Testis (tissue), 3 donors: Measurements from ENCODE around the gene FYN. TPM values are rescaled to one million over a fixed set of nuclear protein-coding genes. Genes with fewer than 3 reads are reported as not detected.

ENCODE experiments used
- DNase-seq: peaks from one replicate; pipeline ENCODE4 v3.0.0-alpha.2; 2019
- H3K27ac ChIP-seq, 2 donors: fragments of 200-600 bp; sonication (generic); one replicate each; pipeline ENCODE4 v1.5.1; 2019
- H3K27me3 ChIP-seq: fragments of 200-600 bp; sonication (generic); one replicate; pipeline ENCODE4 v1.5.1; 2019
- H3K36me3 ChIP-seq: fragments of 200-600 bp; sonication (generic); one replicate; pipeline ENCODE4 v1.5.1; 2017; ENCODE audit warnings: low read depth; ENCODE audit errors: missing control alignments
- H3K4me1 ChIP-seq: fragments of 200-600 bp; sonication (generic); one replicate; pipeline ENCODE4 v1.5.1; 2019
- H3K4me3 ChIP-seq, 2 donors: fragments of 200-600 bp; sonication (generic); one replicate each; pipeline ENCODE4 v1.5.1; 2017 to 2019
- H3K9me3 ChIP-seq: fragments of 200-600 bp; sonication (generic); one replicate; pipeline ENCODE4 v1.5.1; 2017
- POLR2A ChIP-seq: fragments of 450-650 bp; IDR thresholded peaks from one replicate; pipeline ENCODE4 v1.6.1; 2017; ENCODE audit warnings: antibody characterized with exemption, mild to moderate bottlenecking, moderate library complexity
- WGBS, 2 donors: methylation state at CpG; one replicate each; pipeline ENCODE4 v1.1.5; 2018; 5-methylcytosine and 5-hydroxymethylcytosine counted together
- intact Hi-C: fragments of 100-400 bp; cut with DNase I; formaldehyde crosslinking; loops from one replicate; pipeline ENCODE4 v1.15.1; 2023; ENCODE audit warnings: low total_unique reads
- polyA plus RNA-seq: library from polyadenylated mRNA; stranded (reverse); fragments of 350-450 nt; fragmentation: Illumina TruSeq; extraction: RNeasy Lipid Tissue Mini Kit (QIAGEN cat#74804); gene quantifications from one replicate; pipeline ENCODE4 v1.2.3, GENCODE V29; 2014; ENCODE audit warnings: low read depth, low replicate concordance; ENCODE audit not compliant: insufficient read depth
- total RNA-seq, 2 donors: library from RNA; depleted of rRNA; stranded (reverse); fragments of >200 nt; gene quantifications; one replicate each; pipeline ENCODE4 v1.2.3, GENCODE V29; 2016
- TF ChIP-seq, protein P1 (sequence below), 3 experiments: fragments of 450-650 bp in 2 of 3; fragments of 200-600 bp in 1 of 3; sonication (generic) in 1 of 3; IDR thresholded peaks; one replicate each; pipeline ENCODE4 v1.5.1; 2016 to 2019; ENCODE audit warnings: antibody characterized with exemption in 3 of 3, mild to moderate bottlenecking in 2 of 3, moderate library complexity in 1 of 3

The FYN gene
- total and polyA plus RNA-seq, 3 donors from 2014 or later: 74.0 to 145 (median 104) TPM

DNA sequence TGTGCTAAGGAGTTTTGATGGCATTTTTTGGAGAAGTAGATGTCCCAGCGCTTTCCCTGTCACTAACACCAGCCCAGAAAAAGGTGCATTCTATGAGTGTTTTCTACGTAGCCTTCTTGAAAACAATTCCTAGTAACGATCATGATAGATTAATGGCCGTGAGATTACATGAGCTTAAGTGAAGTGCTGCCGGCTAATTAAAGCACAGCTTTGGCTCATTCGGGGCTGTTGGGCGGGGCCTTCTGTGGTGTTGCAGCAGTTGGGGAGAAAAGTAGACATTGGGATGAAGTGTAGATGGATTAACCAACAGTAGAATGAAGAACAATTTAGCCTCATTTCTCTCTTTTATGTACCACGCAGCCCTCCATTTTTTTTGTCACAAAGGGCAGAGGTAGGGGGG is 246.8 kb downstream of the FYN start:
- H3K36me3 ChIP-seq: no peaks in the 10 kb centered on the region
- 70 to 73% methylated on average over 8 of the region's 8 CpGs for WGBS, 2 donors
- no peaks in the 10 kb centered on the region for H3K9me3 ChIP-seq
- no peak overlapping the region for H3K27ac ChIP-seq
- intact Hi-C loops: no loop called here
- no peaks in the 10 kb centered on the region for H3K27me3 ChIP-seq
- no peak for DNase-seq
- TF ChIP-seq, protein P1, sequence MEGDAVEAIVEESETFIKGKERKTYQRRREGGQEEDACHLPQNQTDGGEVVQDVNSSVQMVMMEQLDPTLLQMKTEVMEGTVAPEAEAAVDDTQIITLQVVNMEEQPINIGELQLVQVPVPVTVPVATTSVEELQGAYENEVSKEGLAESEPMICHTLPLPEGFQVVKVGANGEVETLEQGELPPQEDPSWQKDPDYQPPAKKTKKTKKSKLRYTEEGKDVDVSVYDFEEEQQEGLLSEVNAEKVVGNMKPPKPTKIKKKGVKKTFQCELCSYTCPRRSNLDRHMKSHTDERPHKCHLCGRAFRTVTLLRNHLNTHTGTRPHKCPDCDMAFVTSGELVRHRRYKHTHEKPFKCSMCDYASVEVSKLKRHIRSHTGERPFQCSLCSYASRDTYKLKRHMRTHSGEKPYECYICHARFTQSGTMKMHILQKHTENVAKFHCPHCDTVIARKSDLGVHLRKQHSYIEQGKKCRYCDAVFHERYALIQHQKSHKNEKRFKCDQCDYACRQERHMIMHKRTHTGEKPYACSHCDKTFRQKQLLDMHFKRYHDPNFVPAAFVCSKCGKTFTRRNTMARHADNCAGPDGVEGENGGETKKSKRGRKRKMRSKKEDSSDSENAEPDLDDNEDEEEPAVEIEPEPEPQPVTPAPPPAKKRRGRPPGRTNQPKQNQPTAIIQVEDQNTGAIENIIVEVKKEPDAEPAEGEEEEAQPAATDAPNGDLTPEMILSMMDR (IDR thresholded peaks at IDR 0.05): no peak
- TF ChIP-seq POLR2A: no peak
- H3K4me3 ChIP-seq: no peak overlapping the region
- H3K4me1 ChIP-seq: no peaks in the 10 kb centered on the region

DNA sequence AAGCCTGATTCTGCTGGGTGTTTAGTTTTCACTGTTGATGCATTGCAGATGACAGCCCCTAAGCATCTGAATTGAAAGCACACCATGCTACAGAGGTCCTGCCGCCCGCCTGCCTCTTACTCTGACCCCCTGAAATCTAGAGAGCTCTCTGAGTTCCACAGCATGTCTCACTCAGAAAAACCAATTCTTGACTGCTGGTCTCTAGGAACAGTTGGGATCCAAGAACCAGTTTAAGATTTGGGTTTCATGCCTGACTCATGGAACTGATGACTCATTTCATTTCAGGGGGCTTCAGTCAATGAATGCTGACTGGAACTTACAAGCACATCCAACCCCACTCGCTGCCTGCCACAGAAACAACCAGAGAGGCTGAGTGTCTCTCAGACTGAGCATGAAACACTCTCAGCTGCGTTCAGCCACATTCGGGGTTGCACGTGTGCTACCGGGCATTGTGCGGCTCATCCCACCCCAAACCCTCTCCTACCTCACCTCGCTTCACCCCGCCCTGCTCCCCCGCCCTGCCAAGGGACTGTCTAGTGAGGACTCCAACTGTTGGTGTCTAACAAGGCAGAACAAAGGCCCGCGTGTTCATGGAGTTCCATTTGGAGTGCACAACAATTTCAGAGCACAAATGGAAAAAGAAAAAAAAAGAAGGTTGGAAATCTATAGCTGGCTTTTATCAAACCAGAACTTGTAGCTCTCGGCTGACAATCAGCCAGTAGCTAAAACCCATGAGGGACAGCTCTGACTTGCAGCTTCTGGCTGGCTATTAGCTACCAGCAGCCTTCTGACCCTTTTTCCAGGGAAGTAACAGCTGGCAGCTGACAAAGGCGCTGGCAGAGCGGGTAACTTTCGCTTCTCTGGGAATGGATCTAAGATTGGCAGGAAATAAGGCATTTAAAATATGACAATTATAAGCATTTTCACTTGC is 247.5 kb downstream of the FYN start:
- intact Hi-C loops: no loop called here
- Histone ChIP-seq H3K36me3 (no peaks in the 10 kb centered on the region), H3K4me1 (no peaks in the 10 kb centered on the region), H3K27ac (no peak overlapping the region), H3K27me3 (no peaks in the 10 kb centered on the region), H3K4me3 (no peak overlapping the region), H3K9me3 (no peaks in the 10 kb centered on the region)
- no peak for DNase-seq
- 78 to 81% methylated on average over 7 to 17 of the region's 17 CpGs for WGBS, 2 donors
- no peak for TF ChIP-seq POLR2A
- TF ChIP-seq, protein P1 (IDR thresholded peaks at IDR 0.05): no peak

DNA sequence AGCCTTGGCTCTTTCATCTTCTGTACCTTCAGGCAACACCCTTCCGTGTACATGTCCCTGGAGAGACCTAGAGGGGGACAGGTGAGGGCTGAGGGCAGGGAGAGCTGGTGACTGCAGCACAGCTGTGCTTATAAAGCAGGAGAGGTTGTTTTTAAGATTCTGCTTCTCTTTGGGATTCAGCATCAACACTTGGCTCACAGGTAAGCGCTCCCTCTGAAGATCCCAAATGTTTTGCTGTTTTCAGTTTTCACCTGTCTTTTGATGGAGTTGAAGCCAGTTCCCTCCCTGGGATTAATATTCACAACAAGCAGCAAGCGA is 248.2 kb downstream of the FYN start:
- no peaks in the 10 kb centered on the region for H3K4me1 ChIP-seq
- WGBS, 2 donors: 88 to 92% methylated on average over 3 of the region's 3 CpGs
- H3K9me3 ChIP-seq: no peaks in the 10 kb centered on the region
- no peak overlapping the region for H3K27ac ChIP-seq
- no peaks in the 10 kb centered on the region for H3K27me3 ChIP-seq
- TF ChIP-seq POLR2A: no peak
- TF ChIP-seq, protein P1 (IDR thresholded peaks at IDR 0.05): no peak
- intact Hi-C loops: no loop called here
- H3K4me3 ChIP-seq: no peak overlapping the region
- DNase-seq: no peak
- H3K36me3 ChIP-seq: no peaks in the 10 kb centered on the region

DNA sequence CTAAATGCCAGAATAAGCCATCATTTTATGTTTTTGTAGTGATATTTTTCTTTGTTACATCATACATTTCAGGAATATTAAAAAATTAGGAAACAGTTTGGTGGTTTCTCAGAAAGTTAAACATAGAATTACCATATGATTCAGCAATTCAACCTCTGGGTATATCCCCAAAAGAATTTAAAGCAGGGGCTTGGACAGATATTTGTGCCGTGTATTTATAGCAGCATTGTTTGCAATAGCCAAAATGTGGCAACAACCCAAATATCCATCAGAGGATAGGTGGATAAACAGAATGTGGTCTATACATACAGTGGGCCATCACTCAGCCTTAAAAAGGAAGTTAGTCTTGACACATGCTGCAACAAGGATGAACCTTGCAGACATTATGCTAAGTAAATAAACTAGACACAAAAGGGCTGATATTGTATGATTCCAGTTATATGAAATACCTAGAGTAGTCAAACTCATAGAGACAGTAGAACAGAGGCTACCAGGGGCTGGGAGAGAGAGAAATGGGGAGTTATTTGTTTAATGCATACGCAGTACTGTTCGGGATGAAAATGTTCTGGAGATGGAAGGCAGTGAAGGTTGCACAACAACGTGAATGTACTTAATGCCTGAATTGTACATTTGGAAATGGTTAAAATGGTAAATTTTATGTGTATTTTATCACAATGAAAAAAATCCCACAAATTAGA is 248.7 kb downstream of the FYN start:
- no peak for DNase-seq
- H3K4me1 ChIP-seq: no peaks in the 10 kb centered on the region
- H3K36me3 ChIP-seq: no peaks in the 10 kb centered on the region
- WGBS, 2 donors: 86 to 91% methylated on average over 4 of the region's 4 CpGs
- no peak overlapping the region for H3K4me3 ChIP-seq
- intact Hi-C loops: no loop called here
- TF ChIP-seq, protein P1 (IDR thresholded peaks at IDR 0.05): no peak
- no peak for TF ChIP-seq POLR2A
- no peaks in the 10 kb centered on the region for H3K27me3 ChIP-seq
- no peak overlapping the region for H3K27ac ChIP-seq
- no peaks in the 10 kb centered on the region for H3K9me3 ChIP-seq
